HepG2 (cell line): ENCODE data around the gene PCDHB11. TPM values are rescaled to one million over a fixed set of nuclear protein-coding genes. Genes with fewer than 3 reads are reported as not detected.

Source experiments
- AKNA ChIP-seq: sonication (generic); formaldehyde crosslinking; IDR thresholded peaks from 2 replicates; pipeline ENCODE4 v1.4.0; 2020; ENCODE audit warnings: missing genetic modification reagents, borderline replicate concordance
- ARID5B ChIP-seq: IDR thresholded peaks from 2 replicates; pipeline ENCODE4 v1.4.0; 2020; ENCODE audit warnings: mild to moderate bottlenecking, missing genetic modification reagents
- BORCS8-MEF2B ChIP-seq: sonication (generic); formaldehyde crosslinking; IDR thresholded peaks from 2 replicates; pipeline ENCODE4 v1.8.0; 2022; ENCODE audit warnings: mild to moderate bottlenecking, missing genetic modification reagents
- HCFC1 ChIP-seq: fragments of 150-350 bp; IDR thresholded peaks from 2 replicates; pipeline ENCODE4 v1.6.1; 2014; ENCODE audit warnings: low read depth, low read length
- NFE2L2 ChIP-seq: fragments of 150-350 bp; IDR thresholded peaks from 2 replicates; pipeline ENCODE4 v1.6.1; 2014; ENCODE audit warnings: low read length
- RFXAP ChIP-seq: sonication (generic); formaldehyde crosslinking; IDR thresholded peaks from 2 replicates; pipeline ENCODE4 v1.4.0; 2020; ENCODE audit warnings: missing genetic modification reagents, borderline replicate concordance
- SMC3 ChIP-seq: IDR thresholded peaks from 2 replicates; pipeline ENCODE4 v1.6.1; 2011; ENCODE audit warnings: low read length, improper control_type of control experiment
- ZHX1 ChIP-seq: sonication (generic); formaldehyde crosslinking; IDR thresholded peaks from 2 replicates; pipeline ENCODE4 v1.8.1; 2022; ENCODE audit warnings: low read depth, mild to moderate bottlenecking, missing genetic modification reagents
- ZNF44 ChIP-seq: sonication (generic); formaldehyde crosslinking; IDR thresholded peaks from 2 replicates; pipeline ENCODE4 v1.5.1; 2020; ENCODE audit warnings: mild to moderate bottlenecking, missing genetic modification reagents
- ZSCAN5A ChIP-seq: sonication (generic); formaldehyde crosslinking; IDR thresholded peaks from 2 replicates; pipeline ENCODE4 v1.8.0; 2022; ENCODE audit warnings: mild to moderate bottlenecking, missing genetic modification reagents, borderline replicate concordance
- polyA plus RNA-seq, 8 experiments: library from polyadenylated mRNA; depleted of rRNA in 3 of 8; stranded (reverse) in 7 of 8; unstranded in 1 of 8; fragments of >200 nt; fragmentation: Illumina TruSeq in 4 of 8; extraction: Trizol in 4 of 8; gene quantifications; 2 replicates each; pipeline versions ENCODE4 v1.2.1 to v1.2.3, GENCODE V29; 2011 to 2016; ENCODE audit warnings: low read depth in 4 of 8, missing spikeins in 1 of 8, mixed read lengths in 1 of 8; ENCODE audit not compliant: insufficient read depth in 1 of 8
- total RNA-seq, 5 experiments: library from RNA; depleted of rRNA; stranded (reverse); fragments of >200 nt; fragmentation: Illumina TruSeq; extraction: Trizol; gene quantifications; 2 replicates each; pipeline ENCODE4 v1.2.3, GENCODE V29; 2016; ENCODE audit warnings: low read depth in 1 of 5

PCDHB11 gene
- total and polyA plus RNA-seq, 2 of the 13 experiments (the other 11 are each of a cell fraction or from before 2014, with no cell fraction given): 0.07 TPM; not detected in 1

- TF ChIP-seq ARID5B (no peak), NFE2L2 (no peak), ZNF44 (CRISPR knock-in tag) (no peak), ZSCAN5A (CRISPR knock-in tag) (no peak), AKNA (no peak), SMC3 (0 out of 2 replicates have a peak, but pooled peaks have one; percentile 11), BORCS8-MEF2B (CRISPR knock-in tag) (no peak), HCFC1 (no peak), RFXAP (CRISPR knock-in tag) (no peak), ZHX1 (CRISPR knock-in tag) (no peak)
These were observed 26.8 kb upstream of the PCDHB11 start, which contains the start of gene PCDHB7 (continued) for GRCh38 chr5:141172381-141173204.
